Thoracic aorta (tissue), 2 donors: ENCODE measurements around the gene RFTN1. TPM values are rescaled to one million over a fixed set of nuclear protein-coding genes. Genes with fewer than 3 reads are reported as not detected.
A peak's percentile ranks its signal among the peaks of the same experiment; 100 is the strongest.

Experiments
- ATAC-seq: fragments of 150-250 bp; one replicate; pipeline ENCODE4 v1.8.0; 2017; ENCODE audit warnings: low read depth; ENCODE audit not compliant: insufficient number of reproducible peaks, low FRiP score
- DNase-seq: peaks from one replicate; pipeline ENCODE4 v3.0.0-alpha.2; 2020; ENCODE audit warnings: low spot score
- H3K27ac ChIP-seq, 2 donors: fragments of 200-600 bp; sonication (generic); 1 replicate in 1 of 2; 2 replicates in 1 of 2; pipeline ENCODE4 v1.5.1; 2016; ENCODE audit warnings: mild to moderate bottlenecking in 2 of 2, moderate library complexity in 2 of 2
- H3K27me3 ChIP-seq: fragments of 200-600 bp; sonication (generic); replicated peaks from 2 replicates; pipeline ENCODE4 v1.6.0; 2016; ENCODE audit warnings: mild to moderate bottlenecking; ENCODE audit not compliant: insufficient read depth
- H3K36me3 ChIP-seq: fragments of 200-600 bp; sonication (generic); one replicate; pipeline ENCODE4 v1.5.1; 2016
- H3K4me1 ChIP-seq, 2 donors: fragments of 200-600 bp; sonication (generic); 1 replicate in 1 of 2; 2 replicates in 1 of 2; pipeline versions ENCODE4 v1.5.1 to v1.6.0; 2016; ENCODE audit warnings: low read depth in 2 of 2, mild to moderate bottlenecking in 1 of 2; ENCODE audit not compliant: control insufficient read depth in 1 of 2
- H3K4me3 ChIP-seq: fragments of 200-600 bp; sonication (generic); 2 replicates; pipeline ENCODE4 v1.5.1; 2016; ENCODE audit warnings: mild to moderate bottlenecking
- H3K9me3 ChIP-seq: fragments of 200-600 bp; sonication (generic); 2 replicates; pipeline ENCODE4 v1.5.1; 2016
- CTCF ChIP-seq: fragments of 200-600 bp; sonication (generic); IDR thresholded peaks from one replicate; pipeline ENCODE4 v1.5.1; 2019; ENCODE audit warnings: antibody characterized with exemption
- total RNA-seq, 2 donors: library from RNA; depleted of rRNA; stranded (reverse); fragments of >200 nt; gene quantifications; one replicate each; pipeline versions ENCODE4 v1.1.0 to v1.2.3, GENCODE V29; 2016

The RFTN1 gene
- total RNA-seq, 2 donors from 2014 or later, result 69.7 to 108 TPM

- Histone ChIP-seq H3K9me3 (no peaks in the 10 kb centered on the region), H3K27ac (peak overlapping the region; percentile 76 to 86), H3K4me3 (peak overlapping the region; percentile 96), H3K36me3 (no peaks in the 10 kb centered on the region), H3K27me3 (no peaks in the 10 kb centered on the region), H3K4me1 (peaks cover 39 to 68% of the 10 kb centered on the region in 2 donors)
- no peak for TF ChIP-seq CTCF
- no peak for DNase-seq
- ATAC-seq, result peak; percentile 11
Observed at GRCh38 chr3:16512435-16513140, 911 bp downstream of the RFTN1 start.

DNA sequence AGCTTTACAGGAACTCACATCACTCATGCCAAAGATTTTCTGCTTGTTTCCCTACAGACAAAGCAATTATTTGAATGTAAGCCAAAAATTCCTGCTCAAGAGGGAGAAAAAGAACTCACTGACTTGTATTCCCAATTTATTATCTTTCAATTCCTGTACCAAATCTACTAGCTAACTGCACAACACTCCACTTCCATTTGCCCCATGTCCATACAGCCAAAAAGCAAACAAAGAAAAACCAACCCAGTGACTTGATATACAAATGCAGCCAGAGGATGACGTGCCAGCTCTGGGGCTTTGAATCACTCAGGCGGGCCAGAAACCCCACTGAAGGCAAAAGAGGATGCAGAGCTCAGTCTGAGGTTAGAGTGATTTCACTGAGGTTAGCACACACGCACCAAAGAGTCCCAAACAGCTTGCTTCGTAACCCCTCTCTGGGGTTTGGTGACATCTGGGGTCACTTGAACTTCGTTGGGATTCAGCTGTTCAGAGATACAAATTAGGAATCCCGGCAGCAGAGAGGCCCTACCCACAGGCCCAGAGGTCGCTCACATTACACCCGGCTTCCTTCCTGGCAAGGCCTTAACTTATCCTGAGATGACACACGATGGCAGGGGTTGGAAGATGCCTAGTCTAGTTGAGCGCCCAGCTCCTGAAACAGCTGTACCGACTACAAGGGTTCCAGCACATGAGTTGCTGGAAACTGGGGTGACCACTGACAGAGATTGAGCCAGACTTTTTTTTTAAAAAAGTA lies 1.6 kb downstream of the RFTN1 start:
- Histone ChIP-seq H3K4me3 (peak overlapping the region; percentile 96), H3K9me3 (no peaks in the 10 kb centered on the region), H3K36me3 (no peaks in the 10 kb centered on the region), H3K27ac (peak overlapping the region; percentile 76 to 86), H3K4me1 (peaks cover 36 to 63% of the 10 kb centered on the region in 2 donors), H3K27me3 (no peaks in the 10 kb centered on the region)
- DNase-seq (peak; percentile 74), ATAC-seq (peak; percentile 29)
- no peak for TF ChIP-seq CTCF

GRCh38 chr3:16510620-16511319 lies 2.7 kb downstream of the RFTN1 start:
- no peaks in the 10 kb centered on the region for H3K27me3 ChIP-seq
- DNase-seq (no peak), ATAC-seq (no peak)
- peak overlapping the region; percentile 76 to 86 for H3K27ac ChIP-seq
- H3K4me1 ChIP-seq, result peaks cover 32 to 59% of the 10 kb centered on the region in 2 donors
- H3K36me3 ChIP-seq, result no peaks in the 10 kb centered on the region
- no peaks in the 10 kb centered on the region for H3K9me3 ChIP-seq
- H3K4me3 ChIP-seq, result peak overlapping the region; percentile 96
- no peak for TF ChIP-seq CTCF

GRCh38 chr3:16509721-16510619 lies 3.5 kb downstream of the RFTN1 start:
- H3K27ac ChIP-seq, result peak overlapping the region in 1 of 2 donors; percentile 86
- H3K4me1 ChIP-seq, result peaks cover 32 to 57% of the 10 kb centered on the region in 2 donors
- peak overlapping the region; percentile 96 for H3K4me3 ChIP-seq

More at GRCh38 chr3:16509721-16510619, 3.5 kb downstream of the RFTN1 start:
- H3K27me3 ChIP-seq, result no peaks in the 10 kb centered on the region
- no peaks in the 10 kb centered on the region for H3K9me3 ChIP-seq
- TF ChIP-seq CTCF, result no peak
- DNase-seq (no peak), ATAC-seq (no peak)
- H3K36me3 ChIP-seq, result no peaks in the 10 kb centered on the region
